Measurements from ENCODE around the gene C22orf15. TPM values are rescaled to one million over a fixed set of nuclear protein-coding genes. Genes with fewer than 3 reads are reported as not detected.

Gene C22orf15
- total and polyA plus RNA-seq, 9 of the 15 experiments (the other 6 are each of a cell fraction or from before 2014, with no cell fraction given) = 0.07 TPM; not detected in 8

- peak overlapping the region in 1 of 2 experiments; percentile 17; a peak in 1 of 4 replicates for H3K9ac ChIP-seq (ENCODE audit: insufficient read depth in 1 of 2, low read depth in 2 of 2, low read length in 2 of 2)
- CTCF ChIA-PET (ENCODE audit: low intra/inter-chr PET ratio) = no interaction called here
Measured at GRCh38 chr22:23744001-23744400, 18.8 kb upstream of the C22orf15 start.

GRCh38 chr22:23744485-23744884, 18.3 kb upstream of the C22orf15 start:
- FAIRE-seq = no peak
- Histone ChIP-seq H2AFZ (ENCODE audit: low read depth, low read length) (no peak overlapping the region), H3K9me1 (ENCODE audit: control insufficient read depth, insufficient read depth, low read length) (no peaks in the 10 kb centered on the region), H3K4me1 (replicated peaks in 1 of 2; ENCODE audit: control insufficient read depth in 2 of 2, insufficient read depth in 2 of 2, low read length in 2 of 2) (peaks cover under 1 to 7% of the 10 kb centered on the region in 2 experiments; a peak in 4 of 5 replicates), H4K20me1 (replicated peaks; ENCODE audit: control insufficient read depth, insufficient read depth, low read length) (no peaks in the 10 kb centered on the region), H3K79me2 (ENCODE audit: control insufficient read depth, insufficient read depth, low read length) (0 out of 3 replicates have a peak, but pooled peaks cover 1% of the 10 kb centered on the region), H3K27me3 (ENCODE audit: control insufficient read depth in 2 of 2, insufficient read depth in 2 of 2, low read length in 2 of 2) (no peaks in the 10 kb centered on the region), H3K9me3 (replicated peaks; ENCODE audit: control insufficient read depth, insufficient read depth, low read depth, low read length) (no peaks in the 10 kb centered on the region), H3K27ac (ENCODE audit: extremely low read depth, low read depth, low read length) (no peak overlapping the region), H3K4me3 (no peak overlapping the region), H3K36me3 (ENCODE audit: control insufficient read depth, insufficient read depth, low read length) (peaks cover 26% of the 10 kb centered on the region; the same call in 2 of the 3 replicates), H3K4me2 (ENCODE audit: insufficient read depth, low read length) (no peak overlapping the region), H3K9ac (ENCODE audit: insufficient read depth in 1 of 2, low read depth in 2 of 2, low read length in 2 of 2) (no peak overlapping the region)
- intact Hi-C loops (cut with micrococcal nuclease) = no loop called here
- ATAC-seq = no peak
- 94% methylated on average over 10 of the region's 14 CpGs for WGBS (ENCODE audit: insufficient coverage, low coverage, missing lambda C conversion rate)
- in situ Hi-C loops (cut with MboI) = no loop called here
- no TSS peak for BruUV-seq (replicated peaks)
- POLR2A ChIA-PET = interaction anchor here (1.0 to 1.6 kb wide), 4 partner anchors 9 to 16 kb away, joined by 3 to 8 read pairs (median 4); no protein-coding TSS in a partner anchor
- CTCF ChIA-PET (ENCODE audit: low intra/inter-chr PET ratio) = no interaction called here
- no peak for DNase-seq (ENCODE audit: extremely low read depth in 1 of 4, low spot score in 3 of 4)
- TF ChIP-seq IRF1 (CRISPR knock-in tag; IDR thresholded peaks at IDR 0.05; ENCODE audit: borderline replicate concordance) (no peak), TFE3 (CRISPR knock-in tag; IDR thresholded peaks at IDR 0.05) (no peak), TBP (optimal IDR thresholded peaks at IDR 0.05; ENCODE audit: low read depth, low read length) (no peak), HDAC3 (IDR thresholded peaks at IDR 0.05; ENCODE audit: borderline replicate concordance, partially characterized antibody) (no peak), ZNF134 (CRISPR knock-in tag; conservative IDR thresholded peaks at IDR 0.05) (no peak), ZBTB26 (CRISPR knock-in tag; IDR thresholded peaks at IDR 0.05) (no peak), MAX (CRISPR knock-in tag; IDR thresholded peaks at IDR 0.05) (no peak), ZFP36 (IDR thresholded peaks at IDR 0.05; ENCODE audit: low read depth, low read length, partially characterized antibody) (no peak)

More at GRCh38 chr22:23744001-23744400, 18.8 kb upstream of the C22orf15 start:
- BruUV-seq (replicated peaks) = no TSS peak
- FAIRE-seq = no peak
- H3K4me3 ChIP-seq = no peak overlapping the region
- H3K27ac ChIP-seq (ENCODE audit: extremely low read depth, low read depth, low read length) = no peak overlapping the region
- no peak for ATAC-seq
- H4K20me1 ChIP-seq (replicated peaks; ENCODE audit: control insufficient read depth, insufficient read depth, low read length) = no peaks in the 10 kb centered on the region
- no peaks in the 10 kb centered on the region for H3K79me2 ChIP-seq (ENCODE audit: control insufficient read depth, insufficient read depth, low read length)
- H3K4me2 ChIP-seq (ENCODE audit: insufficient read depth, low read length) = no peak overlapping the region
- no peak for DNase-seq (ENCODE audit: extremely low read depth in 1 of 4, low spot score in 3 of 4)
- peaks cover 26% of the 10 kb centered on the region; the same call in 2 of the 3 replicates for H3K36me3 ChIP-seq (ENCODE audit: control insufficient read depth, insufficient read depth, low read length)
- WGBS (ENCODE audit: insufficient coverage, low coverage, missing lambda C conversion rate) = 94% methylated on average over 13 of the region's 13 CpGs
- H3K9me3 ChIP-seq (replicated peaks; ENCODE audit: control insufficient read depth, insufficient read depth, low read depth, low read length) = no peaks in the 10 kb centered on the region
- peaks cover 0 to 3% of the 10 kb centered on the region in 2 experiments; a peak in 1 of 5 replicates for H3K4me1 ChIP-seq (replicated peaks in 1 of 2; ENCODE audit: control insufficient read depth in 2 of 2, insufficient read depth in 2 of 2, low read length in 2 of 2)
- in situ Hi-C loops (cut with MboI) (no loop called here), intact Hi-C loops (cut with micrococcal nuclease) (no loop called here)
- no peaks in the 10 kb centered on the region for H3K9me1 ChIP-seq (ENCODE audit: control insufficient read depth, insufficient read depth, low read length)
- TF ChIP-seq ZNF75A (CRISPR knock-in tag; IDR thresholded peaks at IDR 0.05) = 0 out of 2 replicates have a peak, but pooled peaks have one; percentile 31
- TF ChIP-seq ATF7 (IDR thresholded peaks at IDR 0.05) = no peak
- no peaks in the 10 kb centered on the region for H3K27me3 ChIP-seq (ENCODE audit: control insufficient read depth in 2 of 2, insufficient read depth in 2 of 2, low read length in 2 of 2)
- no peak overlapping the region for H2AFZ ChIP-seq (ENCODE audit: low read depth, low read length)
- POLR2A ChIA-PET = interaction anchor here (1.0 to 1.6 kb wide), 4 partner anchors 9 to 16 kb away, joined by 3 to 8 read pairs (median 4); no protein-coding TSS in a partner anchor
